HTERT RPE-1 (cell line): ENCODE data around the gene STIP1.

Experiments
- in situ Hi-C: fragments of 300-500 bp; cut with MboI; formaldehyde crosslinking; loops from 4 replicates; pipeline ENCODE4 v1.14.3; 2020; ENCODE audit warnings: low sequenced_read_pairs

STIP1 gene

DNA sequence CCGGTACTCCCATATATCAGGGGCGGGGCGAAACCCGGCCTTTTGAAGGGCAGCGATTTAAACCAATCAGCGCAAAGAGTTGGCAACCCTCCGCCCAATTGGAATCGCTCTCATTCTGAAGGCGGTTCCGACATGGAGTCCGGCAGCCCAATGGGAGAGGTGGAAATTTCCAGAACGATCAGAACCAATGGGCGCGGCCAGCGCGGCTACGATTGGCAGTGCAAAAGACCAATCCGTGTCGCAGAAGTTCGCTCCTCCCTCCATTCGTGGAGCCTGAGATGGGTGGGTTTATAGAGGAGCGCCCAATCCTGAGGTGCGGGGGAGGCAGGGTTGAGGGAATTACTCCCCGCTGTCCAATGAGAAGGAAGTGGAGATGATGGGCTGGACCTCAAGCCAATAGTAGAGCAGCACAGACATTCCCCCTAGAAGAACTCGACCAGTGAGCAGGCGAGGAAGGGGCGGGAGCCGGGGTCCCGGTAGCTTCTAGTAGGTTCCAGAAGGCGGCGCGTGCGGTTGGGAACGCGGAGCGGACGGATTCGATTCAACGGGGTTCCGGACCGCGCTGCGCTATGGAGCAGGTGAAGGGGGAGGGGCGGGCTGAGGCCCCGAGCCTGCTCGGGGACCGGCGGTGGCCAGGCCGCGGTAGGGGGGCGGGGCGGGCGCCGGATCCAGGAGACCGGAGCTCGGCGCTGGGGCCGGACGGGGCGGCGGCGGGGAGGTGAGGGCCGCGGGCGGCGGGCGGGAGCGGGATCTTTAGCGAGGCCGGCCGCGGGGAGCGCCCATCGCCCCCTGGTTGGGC is at the start of gene STIP1:
STIP1 (plus strand) TSS at position 479 of the 799 bp plus-strand sequence; CDS start at position 570, 91 bp downstream.
- in situ Hi-C loops: no loop called here

GRCh38 chr11:64136765-64137441 is 49.1 kb upstream of the STIP1 start:
- in situ Hi-C loops: no loop called here

- in situ Hi-C loops: no loop called here
These were observed 47.6 kb upstream of the STIP1 start for GRCh38 chr11:64138398-64138797.

GRCh38 chr11:64139049-64139448 is 46.9 kb upstream of the STIP1 start:
- in situ Hi-C loops: no loop called here

- in situ Hi-C loops: no loop called here
These were observed 45.9 kb upstream of the STIP1 start for GRCh38 chr11:64140082-64140481.

DNA sequence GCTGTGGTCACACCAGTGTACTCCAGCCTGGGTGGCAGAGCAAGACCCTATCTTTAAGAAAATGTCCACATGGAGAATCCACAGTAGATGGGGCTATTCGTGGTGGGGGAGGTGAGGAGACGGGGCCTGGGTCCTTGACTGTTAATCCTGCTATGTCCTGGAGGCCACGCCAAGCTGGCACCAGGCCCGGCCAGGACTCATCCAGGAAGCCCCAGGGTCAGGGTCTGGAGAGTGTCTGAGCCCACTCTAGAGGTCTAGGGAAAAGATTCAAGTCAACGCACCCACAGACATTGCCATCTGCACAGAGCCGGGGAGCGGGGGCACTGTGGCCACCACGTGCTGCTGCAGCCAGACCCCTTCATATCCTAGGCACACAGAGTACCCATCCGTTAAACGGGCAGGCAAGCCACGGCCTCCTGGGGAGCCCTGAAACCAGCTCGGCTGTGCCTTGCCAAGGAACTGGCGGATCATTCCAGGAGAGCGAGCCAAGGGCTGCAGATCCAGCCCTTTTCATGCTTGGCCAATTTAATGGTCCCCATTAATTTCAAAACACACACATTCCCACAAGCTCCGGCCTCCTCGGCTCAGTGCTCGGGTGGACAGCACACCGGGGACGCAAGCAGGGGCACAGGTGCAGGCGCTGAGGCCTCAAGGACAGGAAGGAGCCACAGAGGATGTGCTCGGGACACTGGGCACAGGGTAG is 44.7 kb upstream of the STIP1 start:
- in situ Hi-C loops: no loop called here

- in situ Hi-C loops: no loop called here
These were observed 41.1 kb upstream of the STIP1 start for GRCh38 chr11:64144587-64145472.

DNA sequence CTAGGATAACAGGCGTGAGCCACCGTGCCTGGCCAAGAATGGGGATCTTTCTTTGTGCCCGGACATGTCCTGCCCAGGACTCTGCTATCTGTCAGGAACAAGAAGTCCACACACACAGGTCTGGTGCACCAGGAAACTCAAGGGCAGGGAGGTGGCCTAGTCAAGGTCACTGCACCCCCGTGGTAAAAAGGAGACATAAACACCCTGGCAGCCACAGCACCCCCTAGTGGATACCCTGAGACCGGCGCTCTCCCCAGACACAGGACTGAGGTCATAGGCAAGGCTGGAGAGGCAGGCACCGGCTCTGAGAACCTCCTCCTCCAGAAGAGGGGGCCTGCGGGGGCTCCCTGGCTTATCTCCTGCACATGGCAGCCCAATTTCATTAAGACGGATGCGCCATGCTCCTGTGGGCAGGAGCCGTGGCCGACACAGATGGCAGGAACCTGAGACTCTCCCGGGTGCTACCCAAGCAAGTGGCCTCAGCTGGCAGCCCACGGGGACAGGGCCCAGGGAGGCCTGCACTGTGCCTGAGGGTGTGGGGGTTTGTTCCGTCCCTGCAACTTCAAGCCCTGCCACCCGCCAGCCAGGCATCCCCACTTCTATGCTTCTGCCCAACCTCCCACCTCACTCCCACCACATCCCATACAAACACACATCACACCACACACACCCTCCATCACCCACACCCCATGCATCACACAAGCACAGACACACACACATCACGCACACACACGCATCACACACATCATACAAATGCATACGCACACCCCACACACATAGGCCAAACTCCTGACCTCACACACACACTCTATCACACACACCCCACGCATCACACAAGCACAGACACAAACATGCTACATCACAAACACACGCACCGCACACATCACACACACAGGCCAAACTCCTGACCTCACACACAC is 39.7 kb upstream of the STIP1 start:
- in situ Hi-C loops: no loop called here

GRCh38 chr11:64148226-64148916 is 37.6 kb upstream of the STIP1 start:
- in situ Hi-C loops: no loop called here

DNA sequence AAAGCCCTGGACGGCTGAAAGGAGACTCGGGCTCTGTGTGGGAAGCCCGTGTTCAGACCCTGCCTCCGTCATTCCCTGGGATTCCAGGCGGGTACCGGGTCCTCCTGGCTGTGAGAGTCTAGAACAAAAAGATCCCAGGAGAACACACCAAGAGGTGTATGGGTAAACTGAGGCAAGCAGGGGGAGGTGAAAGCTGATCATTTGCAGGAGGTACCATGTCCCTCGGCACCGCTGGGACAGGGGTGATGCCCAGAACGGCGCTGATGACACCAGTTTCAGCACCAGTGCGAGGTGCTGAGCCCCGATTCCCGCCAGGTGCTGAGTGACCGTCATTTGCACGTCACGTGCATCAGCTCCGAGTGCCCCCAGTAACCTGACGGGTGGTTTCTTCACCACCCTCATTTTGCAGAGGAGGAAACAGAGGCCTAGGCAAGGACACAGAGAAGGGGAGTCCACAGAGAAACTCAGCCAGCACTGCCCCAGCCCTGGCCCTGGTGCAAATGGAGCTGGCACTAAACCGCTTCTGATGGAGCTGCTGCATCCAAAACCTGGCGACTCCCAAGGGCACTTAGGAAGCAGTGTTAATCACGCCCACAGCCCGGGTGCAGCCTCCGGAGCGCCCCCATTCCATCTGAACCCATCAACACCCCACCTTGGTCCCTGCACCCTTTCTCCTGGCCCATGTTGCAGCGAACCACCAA is 36.9 kb upstream of the STIP1 start:
- in situ Hi-C loops: no loop called here

- in situ Hi-C loops: no loop called here
These were observed 35.9 kb upstream of the STIP1 start for GRCh38 chr11:64150051-64150450.

- in situ Hi-C loops: no loop called here
These were observed 35.3 kb upstream of the STIP1 start for GRCh38 chr11:64150481-64151239.

DNA sequence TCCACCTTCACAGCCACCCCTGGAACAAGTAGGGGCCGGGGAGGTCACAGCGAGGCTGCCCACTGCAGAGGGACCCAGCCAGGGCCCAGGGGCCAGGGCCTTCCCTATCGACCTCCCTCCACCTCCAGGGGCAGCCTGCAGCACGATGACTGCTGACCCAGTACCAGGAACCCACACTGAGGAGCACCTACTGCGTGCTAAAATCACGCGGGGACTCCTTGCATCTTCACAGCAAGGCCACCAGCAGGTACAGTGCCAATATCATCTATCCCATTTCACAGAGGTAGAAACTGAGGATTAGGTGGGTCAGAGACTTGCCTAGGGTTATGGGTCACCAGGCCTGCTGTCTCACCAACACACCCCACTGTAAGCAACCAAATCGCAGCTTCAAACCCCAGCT is 34.6 kb upstream of the STIP1 start:
- in situ Hi-C loops: no loop called here

GRCh38 chr11:64152841-64153691 is 32.9 kb upstream of the STIP1 start:
- in situ Hi-C loops: no loop called here

DNA sequence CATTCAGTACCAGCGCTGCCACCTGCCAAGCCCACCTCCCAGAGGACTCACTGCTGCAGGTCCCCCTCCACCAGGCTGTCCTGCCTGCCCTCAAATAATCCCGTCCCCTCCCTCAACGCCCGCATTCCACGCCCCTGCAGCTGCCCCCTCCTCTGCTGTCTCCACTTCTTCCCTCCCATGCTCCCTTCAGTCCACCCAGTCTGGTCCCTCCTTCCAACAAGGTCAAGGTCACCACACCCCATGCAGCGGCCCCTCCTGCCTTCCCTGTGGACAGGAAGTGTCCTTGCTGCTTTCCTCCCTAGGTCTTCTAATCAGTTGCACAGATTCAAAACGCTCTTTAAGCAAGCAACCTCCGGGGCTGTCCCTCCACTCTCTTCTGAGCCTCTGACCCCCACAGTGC is 32.2 kb upstream of the STIP1 start:
- in situ Hi-C loops: no loop called here

- in situ Hi-C loops: no loop called here
These were observed 29.5 kb upstream of the STIP1 start for GRCh38 chr11:64156235-64157011.
